Measurements from ENCODE around the gene NADK.
"Not testable (repeated sequence)": the region's sequence is repeated elsewhere in the genome, so short reads cannot be mapped to it uniquely, and the experiment has no call there.

NADK gene

DNA sequence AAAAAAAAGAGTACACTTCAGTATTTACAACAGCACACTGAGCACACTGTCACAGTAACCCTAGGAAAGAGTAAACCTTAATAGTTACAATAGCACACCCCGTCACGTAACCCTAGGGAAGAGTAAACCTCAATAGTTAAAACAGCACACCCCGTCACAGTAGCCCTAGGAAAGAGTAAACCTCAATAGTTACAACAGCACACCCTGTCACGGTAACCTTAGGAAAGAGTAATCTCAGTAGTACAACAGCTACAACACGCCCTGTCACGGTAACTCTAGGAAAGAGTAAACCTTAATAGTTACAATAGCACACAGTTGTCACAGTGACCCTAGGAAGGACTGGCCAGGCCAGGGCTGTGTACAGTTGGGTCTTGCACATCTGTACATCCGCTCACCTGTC, 57.1 kb downstream of the NADK start:
- WGBS, 2 donors (ENCODE audit: extremely low coverage in 2 of 2, insufficient read length in 2 of 2, insufficient replicate concordance in 1 of 2): no CpG with 5 or more reads among the region's 7 CpGs
- Histone ChIP-seq H2BK120ac (ENCODE audit: low read depth, low read length) (no peak overlapping the region), H3K4me1 (ENCODE audit: control insufficient read depth in 2 of 2, insufficient read depth in 1 of 2, low read depth in 1 of 2, low read length in 2 of 2) (no peaks in the 10 kb centered on the region), H3K79me1 (ENCODE audit: low read depth, low read length) (no peaks in the 10 kb centered on the region), H3K18ac (ENCODE audit: low read length) (no peak overlapping the region), H3K36me3 (replicated peaks in 1 of 2; ENCODE audit: control insufficient read depth in 2 of 2, insufficient read depth in 2 of 2, low read length in 2 of 2) (peaks cover 16 to 32% of the 10 kb centered on the region in 2 donors), H4K91ac (ENCODE audit: low read depth, low read length, poor library complexity) (no peak overlapping the region), H4K8ac (ENCODE audit: low read depth, low read length) (no peak overlapping the region), H3K27ac (replicated peaks; ENCODE audit: low read length) (no peak overlapping the region), H2AFZ (ENCODE audit: low read length) (no peak overlapping the region), H3K4me2 (ENCODE audit: insufficient read depth, low read length, poor library complexity, severe bottlenecking) (no peak overlapping the region), H3K27me3 (ENCODE audit: control insufficient read depth in 3 of 3, insufficient read depth in 3 of 3, low read depth in 1 of 3, low read length in 3 of 3) (no peaks in the 10 kb centered on the region), H3K9ac (ENCODE audit: low read depth, low read length, poor library complexity) (no peak overlapping the region), H2AK5ac (ENCODE audit: low read depth, low read length) (no peak overlapping the region), H3K9me3 (replicated peaks in 1 of 2; ENCODE audit: control insufficient read depth in 2 of 2, insufficient read depth in 1 of 2, low read depth in 1 of 2, low read length in 2 of 2) (no peaks in the 10 kb centered on the region), H3K14ac (ENCODE audit: low read length) (no peak overlapping the region), H2BK5ac (ENCODE audit: low read length) (no peak overlapping the region), H2BK12ac (ENCODE audit: low read length) (no peak overlapping the region), H2BK15ac (ENCODE audit: low read length) (no peak overlapping the region), H3K4me3 (ENCODE audit: low read length in 2 of 2) (no peak overlapping the region), H3K23ac (ENCODE audit: low read depth, low read length, poor library complexity) (no peak overlapping the region), H3K4ac (ENCODE audit: low read length) (no peak overlapping the region)
- DNase-seq (ENCODE audit: low spot score): no peak

DNA sequence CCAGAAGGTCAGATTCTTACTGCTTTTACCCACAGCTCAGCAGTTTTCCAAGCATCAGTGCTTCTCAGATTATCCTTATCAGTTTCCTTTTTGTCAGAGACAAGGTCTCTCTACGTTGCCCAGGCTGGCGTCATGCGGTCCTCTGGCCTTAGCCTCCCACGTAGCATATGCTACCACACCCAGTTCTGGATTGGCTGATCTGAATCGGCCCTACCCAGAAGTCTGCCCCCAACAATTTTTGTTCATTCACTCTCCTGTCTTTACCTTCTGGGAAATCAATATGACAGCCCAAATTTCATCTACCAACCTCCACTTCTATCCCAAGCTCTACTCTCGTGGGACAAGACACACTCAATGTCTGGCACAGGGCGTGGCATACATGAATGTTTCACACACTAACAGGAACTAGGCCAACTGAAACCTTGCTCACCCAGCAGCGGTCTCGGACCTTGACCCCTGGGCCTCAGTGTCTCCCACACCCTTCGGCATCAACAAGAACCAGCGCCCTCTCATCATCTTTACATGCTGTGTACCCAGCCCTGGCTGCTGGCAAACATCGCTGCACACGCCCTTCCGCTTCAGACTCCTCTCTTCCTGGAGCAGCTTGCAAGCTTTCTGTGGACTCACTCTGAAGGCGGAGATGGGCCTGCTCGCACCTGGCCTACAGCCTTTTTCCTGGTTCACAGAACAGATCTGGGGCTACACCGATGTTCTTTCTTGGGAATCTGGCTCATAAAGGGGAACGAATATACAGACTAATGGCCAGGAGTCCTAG, 63.0 kb downstream of the NADK start:
- not testable (repeated sequence) for H3K4me3 ChIP-seq (ENCODE audit: low read length in 2 of 2); DNase-seq (ENCODE audit: low spot score); H3K79me1 ChIP-seq (ENCODE audit: low read depth, low read length); H3K14ac ChIP-seq (ENCODE audit: low read length); H3K18ac ChIP-seq (ENCODE audit: low read length); H2BK12ac ChIP-seq (ENCODE audit: low read length); H2BK120ac ChIP-seq (ENCODE audit: low read depth, low read length); H3K9me3 ChIP-seq (replicated peaks in 1 of 2; ENCODE audit: control insufficient read depth in 2 of 2, insufficient read depth in 1 of 2, low read depth in 1 of 2, low read length in 2 of 2); H3K27me3 ChIP-seq (ENCODE audit: control insufficient read depth in 3 of 3, insufficient read depth in 3 of 3, low read depth in 1 of 3, low read length in 3 of 3); H2AK5ac ChIP-seq (ENCODE audit: low read depth, low read length); H2BK5ac ChIP-seq (ENCODE audit: low read length); H3K23ac ChIP-seq (ENCODE audit: low read depth, low read length, poor library complexity); H4K91ac ChIP-seq (ENCODE audit: low read depth, low read length, poor library complexity); H2BK15ac ChIP-seq (ENCODE audit: low read length); H4K8ac ChIP-seq (ENCODE audit: low read depth, low read length); H2AFZ ChIP-seq (ENCODE audit: low read length); H3K9ac ChIP-seq (ENCODE audit: low read depth, low read length, poor library complexity); H3K27ac ChIP-seq (replicated peaks; ENCODE audit: low read length); H3K4me2 ChIP-seq (ENCODE audit: insufficient read depth, low read length, poor library complexity, severe bottlenecking); H3K4ac ChIP-seq (ENCODE audit: low read length); H3K4me1 ChIP-seq (ENCODE audit: control insufficient read depth in 2 of 2, insufficient read depth in 1 of 2, low read depth in 1 of 2, low read length in 2 of 2)
- no CpG with 5 or more reads among the region's 18 CpGs for WGBS, 2 donors (ENCODE audit: extremely low coverage in 2 of 2, insufficient read length in 2 of 2, insufficient replicate concordance in 1 of 2)
- peaks cover 11 to 36% of the 10 kb centered on the region in 2 donors for H3K36me3 ChIP-seq (replicated peaks in 1 of 2; ENCODE audit: control insufficient read depth in 2 of 2, insufficient read depth in 2 of 2, low read length in 2 of 2)

DNA sequence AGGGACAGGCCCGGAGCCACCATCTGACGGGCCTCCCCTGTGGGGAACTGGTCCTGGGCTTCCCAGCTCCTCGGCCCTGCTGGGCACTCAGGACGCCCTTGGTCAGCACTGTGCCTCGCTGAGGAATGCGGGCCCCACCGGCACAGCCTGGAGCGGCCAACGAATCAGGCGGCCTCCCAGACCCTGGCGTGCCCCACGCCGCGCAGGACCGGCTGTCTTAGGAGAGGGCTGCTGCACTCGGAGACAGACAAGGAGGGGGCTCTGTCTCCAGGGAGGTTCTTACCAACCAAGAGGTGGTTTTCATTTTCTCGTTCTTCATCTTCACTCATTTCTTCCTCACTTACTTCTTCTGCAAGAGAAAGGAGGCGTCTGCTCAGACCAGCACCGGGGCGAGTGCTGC, 70.4 kb downstream of the NADK start:
- not testable (repeated sequence) for H3K27ac ChIP-seq (replicated peaks; ENCODE audit: low read length); H3K36me3 ChIP-seq (replicated peaks in 1 of 2; ENCODE audit: control insufficient read depth in 2 of 2, insufficient read depth in 2 of 2, low read length in 2 of 2); H3K4ac ChIP-seq (ENCODE audit: low read length); H3K9ac ChIP-seq (ENCODE audit: low read depth, low read length, poor library complexity); H3K14ac ChIP-seq (ENCODE audit: low read length); H4K91ac ChIP-seq (ENCODE audit: low read depth, low read length, poor library complexity); H4K8ac ChIP-seq (ENCODE audit: low read depth, low read length); H2AK5ac ChIP-seq (ENCODE audit: low read depth, low read length); H3K4me1 ChIP-seq (ENCODE audit: control insufficient read depth in 2 of 2, insufficient read depth in 1 of 2, low read depth in 1 of 2, low read length in 2 of 2); H2BK120ac ChIP-seq (ENCODE audit: low read depth, low read length); DNase-seq (ENCODE audit: low spot score); H3K18ac ChIP-seq (ENCODE audit: low read length); H2AFZ ChIP-seq (ENCODE audit: low read length); H3K23ac ChIP-seq (ENCODE audit: low read depth, low read length, poor library complexity); H3K9me3 ChIP-seq (replicated peaks in 1 of 2; ENCODE audit: control insufficient read depth in 2 of 2, insufficient read depth in 1 of 2, low read depth in 1 of 2, low read length in 2 of 2); H2BK5ac ChIP-seq (ENCODE audit: low read length); H3K27me3 ChIP-seq (ENCODE audit: control insufficient read depth in 3 of 3, insufficient read depth in 3 of 3, low read depth in 1 of 3, low read length in 3 of 3); H3K4me3 ChIP-seq (ENCODE audit: low read length in 2 of 2); H2BK12ac ChIP-seq (ENCODE audit: low read length); H3K4me2 ChIP-seq (ENCODE audit: insufficient read depth, low read length, poor library complexity, severe bottlenecking); H3K79me1 ChIP-seq (ENCODE audit: low read depth, low read length); H2BK15ac ChIP-seq (ENCODE audit: low read length)
- no CpG with 5 or more reads among the region's 20 CpGs for WGBS, 2 donors (ENCODE audit: extremely low coverage in 2 of 2, insufficient read length in 2 of 2, insufficient replicate concordance in 1 of 2)

DNA sequence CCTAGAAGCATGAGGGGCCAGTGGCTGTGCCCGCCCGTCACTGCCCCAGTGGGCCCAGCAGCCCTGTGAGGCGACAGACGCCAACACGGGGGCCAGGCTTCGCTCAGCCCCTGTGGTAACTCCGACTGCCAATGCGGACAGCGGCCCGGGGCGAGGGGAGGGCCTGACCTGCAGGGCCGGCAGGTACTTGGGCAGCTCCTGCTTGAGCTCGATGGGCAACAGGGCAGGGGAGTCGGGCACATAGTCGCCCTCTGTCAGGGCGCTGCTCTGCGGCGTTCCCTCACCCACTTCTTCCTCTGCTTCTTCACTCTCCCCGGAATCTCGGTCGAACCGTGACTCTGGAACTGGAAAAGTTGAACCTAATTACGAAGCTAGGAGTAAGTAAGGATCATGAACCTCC, 71.0 kb downstream of the NADK start:
- H3K9me3 ChIP-seq (replicated peaks in 1 of 2; ENCODE audit: control insufficient read depth in 2 of 2, insufficient read depth in 1 of 2, low read depth in 1 of 2, low read length in 2 of 2); H3K23ac ChIP-seq (ENCODE audit: low read depth, low read length, poor library complexity); H2BK15ac ChIP-seq (ENCODE audit: low read length); H2BK12ac ChIP-seq (ENCODE audit: low read length); H3K4ac ChIP-seq (ENCODE audit: low read length); H3K36me3 ChIP-seq (replicated peaks in 1 of 2; ENCODE audit: control insufficient read depth in 2 of 2, insufficient read depth in 2 of 2, low read length in 2 of 2); DNase-seq (ENCODE audit: low spot score); H2AK5ac ChIP-seq (ENCODE audit: low read depth, low read length); H2BK120ac ChIP-seq (ENCODE audit: low read depth, low read length); H4K91ac ChIP-seq (ENCODE audit: low read depth, low read length, poor library complexity); H2AFZ ChIP-seq (ENCODE audit: low read length); H3K27me3 ChIP-seq (ENCODE audit: control insufficient read depth in 3 of 3, insufficient read depth in 3 of 3, low read depth in 1 of 3, low read length in 3 of 3); H3K4me2 ChIP-seq (ENCODE audit: insufficient read depth, low read length, poor library complexity, severe bottlenecking); H3K27ac ChIP-seq (replicated peaks; ENCODE audit: low read length); H3K9ac ChIP-seq (ENCODE audit: low read depth, low read length, poor library complexity); H3K4me1 ChIP-seq (ENCODE audit: control insufficient read depth in 2 of 2, insufficient read depth in 1 of 2, low read depth in 1 of 2, low read length in 2 of 2); H3K14ac ChIP-seq (ENCODE audit: low read length); H2BK5ac ChIP-seq (ENCODE audit: low read length); H4K8ac ChIP-seq (ENCODE audit: low read depth, low read length); H3K4me3 ChIP-seq (ENCODE audit: low read length in 2 of 2); H3K18ac ChIP-seq (ENCODE audit: low read length); H3K79me1 ChIP-seq (ENCODE audit: low read depth, low read length): not testable (repeated sequence)
- WGBS, 2 donors (ENCODE audit: extremely low coverage in 2 of 2, insufficient read length in 2 of 2, insufficient replicate concordance in 1 of 2): no CpG with 5 or more reads among the region's 23 CpGs

All from neuronal stem cell (in vitro differentiated cells).